ENCODE data around the gene DHRS2. TPM values are rescaled to one million over a fixed set of nuclear protein-coding genes. Genes with fewer than 3 reads are reported as not detected.

The DHRS2 gene
- total and polyA plus RNA-seq, 2 of the 13 experiments (the other 11 are each of a cell fraction or from before 2014, with no cell fraction given) = 1,621 to 3,021 TPM

GRCh38 chr14:23609411-23610089 lies 26.6 kb upstream of the DHRS2 start (continued):
- TF ChIP-seq MLXIP (CRISPR knock-in tag; IDR thresholded peaks at IDR 0.05; ENCODE audit: borderline replicate concordance) (0 out of 2 replicates have a peak, but pooled peaks have one; percentile 28), ZNF138 (CRISPR knock-in tag; IDR thresholded peaks at IDR 0.05; ENCODE audit: low read depth) (0 out of 2 replicates have a peak, but pooled peaks have one; percentile 28), ZNF142 (CRISPR knock-in tag; IDR thresholded peaks at IDR 0.05) (peak; percentile 25; the same call in 1 of the 2 replicates), ISL2 (CRISPR knock-in tag; IDR thresholded peaks at IDR 0.05) (peak; percentile 81), RBM39 (IDR thresholded peaks at IDR 0.05; ENCODE audit: low read depth, low read length, poor library complexity, severe bottlenecking) (peak; percentile 56), MLLT10 (CRISPR knock-in tag; IDR thresholded peaks at IDR 0.05) (0 out of 2 replicates have a peak, but pooled peaks have one; percentile 38), ZNF883 (CRISPR knock-in tag; IDR thresholded peaks at IDR 0.05; ENCODE audit: not compliant biosample characterization) (peak; percentile 75), ZBTB14 (CRISPR knock-in tag; IDR thresholded peaks at IDR 0.05) (peak; percentile 40; the same call in 1 of the 2 replicates), NCOR1 (IDR thresholded peaks at IDR 0.05; ENCODE audit: borderline replicate concordance, low read length) (peak; percentile 88), ZNF788 (CRISPR knock-in tag; IDR thresholded peaks at IDR 0.05; ENCODE audit: borderline replicate concordance) (peak; percentile 82), MXD3 (CRISPR knock-in tag; IDR thresholded peaks at IDR 0.05) (peak; percentile 65; the same call in 1 of the 2 replicates), PHF21A (CRISPR knock-in tag; IDR thresholded peaks at IDR 0.05) (0 out of 2 replicates have a peak, but pooled peaks have one; percentile 59), THRA (CRISPR knock-in tag; IDR thresholded peaks at IDR 0.05; ENCODE audit: borderline replicate concordance) (peak; percentile 87)

Measured in HepG2 (cell line).